ENCODE results near the gene WNT2B.

DNA sequence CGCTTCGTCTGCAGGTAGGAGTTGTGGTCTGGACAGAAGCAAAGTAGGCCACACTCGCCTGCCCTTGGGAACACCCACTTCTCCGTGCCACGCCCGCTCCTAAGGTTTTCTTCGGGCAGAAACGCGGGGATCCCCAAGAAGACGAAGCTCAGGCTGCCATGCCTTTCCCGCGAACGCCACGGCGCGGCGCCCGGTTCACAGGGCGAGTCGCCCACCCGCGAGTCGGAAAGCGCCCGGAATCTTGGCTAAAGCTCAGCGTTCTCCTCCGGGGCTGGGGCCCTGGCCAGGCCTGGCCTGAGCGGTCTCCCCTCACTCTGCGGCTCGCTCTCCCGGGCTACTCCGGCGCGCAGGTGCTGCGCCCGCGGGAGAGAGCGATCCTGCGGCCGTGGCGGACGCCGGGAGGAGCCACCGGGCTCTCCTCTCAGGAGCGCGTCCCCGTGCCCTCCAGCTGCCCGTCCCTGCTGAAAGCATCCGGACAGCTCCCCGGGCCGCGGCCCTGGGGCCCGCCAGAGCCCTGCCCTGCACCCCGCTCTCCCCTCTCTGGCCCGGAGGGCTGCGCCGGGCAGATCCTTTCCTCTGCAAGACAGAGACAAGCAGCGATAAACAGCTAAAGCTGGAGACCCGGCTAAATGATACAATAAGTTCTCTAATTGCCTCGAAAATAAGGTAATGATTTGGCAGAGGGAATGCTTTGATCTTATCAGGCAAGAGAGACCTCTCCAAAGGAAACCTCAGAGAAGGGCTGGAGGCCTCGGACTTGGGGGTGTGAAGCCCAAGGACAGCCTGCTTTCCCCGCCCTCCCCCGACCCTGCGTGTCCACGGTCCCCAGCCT lies 6.7 kb upstream of the WNT2B start:
- TF ChIP-seq, protein P1, sequence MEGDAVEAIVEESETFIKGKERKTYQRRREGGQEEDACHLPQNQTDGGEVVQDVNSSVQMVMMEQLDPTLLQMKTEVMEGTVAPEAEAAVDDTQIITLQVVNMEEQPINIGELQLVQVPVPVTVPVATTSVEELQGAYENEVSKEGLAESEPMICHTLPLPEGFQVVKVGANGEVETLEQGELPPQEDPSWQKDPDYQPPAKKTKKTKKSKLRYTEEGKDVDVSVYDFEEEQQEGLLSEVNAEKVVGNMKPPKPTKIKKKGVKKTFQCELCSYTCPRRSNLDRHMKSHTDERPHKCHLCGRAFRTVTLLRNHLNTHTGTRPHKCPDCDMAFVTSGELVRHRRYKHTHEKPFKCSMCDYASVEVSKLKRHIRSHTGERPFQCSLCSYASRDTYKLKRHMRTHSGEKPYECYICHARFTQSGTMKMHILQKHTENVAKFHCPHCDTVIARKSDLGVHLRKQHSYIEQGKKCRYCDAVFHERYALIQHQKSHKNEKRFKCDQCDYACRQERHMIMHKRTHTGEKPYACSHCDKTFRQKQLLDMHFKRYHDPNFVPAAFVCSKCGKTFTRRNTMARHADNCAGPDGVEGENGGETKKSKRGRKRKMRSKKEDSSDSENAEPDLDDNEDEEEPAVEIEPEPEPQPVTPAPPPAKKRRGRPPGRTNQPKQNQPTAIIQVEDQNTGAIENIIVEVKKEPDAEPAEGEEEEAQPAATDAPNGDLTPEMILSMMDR (IDR thresholded peaks at IDR 0.05; ENCODE audit: insufficient read depth, low read depth, low read length) = peak; percentile 52
- TF ChIP-seq EZH2 (IDR thresholded peaks at IDR 0.05; ENCODE audit: insufficient read depth, low read length) = peak; percentile 38

Measured in astrocyte (in vitro differentiated cells and primary cell).